ENCODE data around the gene ZNF514.
"Not testable (repeated sequence)": the region's sequence is repeated elsewhere in the genome, so short reads cannot be mapped to it uniquely, and the experiment has no call there.

Gene ZNF514

GRCh38 chr2:95122197-95122551 lies 37.5 kb downstream of the ZNF514 start:
- no peak for DNase-seq

- peak; percentile 93 to 95 for DNase-seq
Observed at GRCh38 chr2:95121407-95122196, 38.0 kb downstream of the ZNF514 start, which contains the start of gene MRPS5. Gene MRPS5, minus strand, starts transcription at chr2:95121808. Its CDS starts 17 bp downstream, at chr2:95121791.

- DNase-seq: no peak
Observed at GRCh38 chr2:95121093-95121406, 38.6 kb downstream of the ZNF514 start.

GRCh38 chr2:95115418-95115817 lies 44.2 kb downstream of the ZNF514 start:
- DNase-seq: peak; percentile 78 to 79

- no peak for DNase-seq
Observed at GRCh38 chr2:95113464-95113863, 46.2 kb downstream of the ZNF514 start.

- no peak for DNase-seq
Observed at GRCh38 chr2:95110395-95110794, 49.3 kb downstream of the ZNF514 start.

- no peak for DNase-seq
Observed at GRCh38 chr2:95109260-95109659, 50.4 kb downstream of the ZNF514 start.

GRCh38 chr2:95106081-95106480 lies 53.6 kb downstream of the ZNF514 start:
- no peak for DNase-seq

GRCh38 chr2:95104606-95105005 lies 55.0 kb downstream of the ZNF514 start:
- DNase-seq: no peak

- no peak for DNase-seq
Observed at GRCh38 chr2:95099910-95100309, 59.7 kb downstream of the ZNF514 start.

GRCh38 chr2:95098273-95098672 lies 61.4 kb downstream of the ZNF514 start:
- DNase-seq: not testable (repeated sequence)
